ENCODE measurements around the gene BCAS1.

DNA sequence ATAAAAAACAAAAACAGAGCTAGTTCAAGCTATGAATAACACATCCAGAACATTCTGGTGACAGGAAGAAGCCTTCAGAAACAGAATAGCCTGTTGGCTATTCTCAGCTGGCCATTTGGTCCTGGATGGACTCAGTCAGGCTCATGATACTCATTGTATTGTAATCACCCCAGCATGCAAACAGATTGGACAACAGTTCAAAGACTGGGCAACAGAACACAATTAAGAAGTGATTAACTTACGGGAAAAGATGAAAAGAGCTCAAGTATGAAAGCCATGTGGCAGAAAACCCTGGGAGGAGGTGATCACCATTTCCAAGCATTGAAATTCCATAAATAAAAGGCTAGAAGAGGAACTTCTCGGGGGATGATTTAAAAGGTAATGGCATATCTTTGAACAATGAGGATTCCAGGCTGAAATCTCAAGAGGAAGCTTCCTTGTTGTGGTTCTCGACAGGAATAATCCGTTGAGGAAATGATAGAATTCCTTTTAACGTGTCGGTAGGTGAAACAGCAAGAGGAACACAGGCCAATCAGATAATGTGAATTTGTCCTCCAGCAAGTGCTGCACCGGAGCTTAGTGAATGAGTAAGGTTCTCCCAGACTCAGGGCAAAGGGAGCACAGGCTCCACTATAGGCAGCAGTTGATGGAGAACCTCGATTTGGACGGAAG, 172.4 kb downstream of the BCAS1 start:
- TF ChIP-seq, protein P1, sequence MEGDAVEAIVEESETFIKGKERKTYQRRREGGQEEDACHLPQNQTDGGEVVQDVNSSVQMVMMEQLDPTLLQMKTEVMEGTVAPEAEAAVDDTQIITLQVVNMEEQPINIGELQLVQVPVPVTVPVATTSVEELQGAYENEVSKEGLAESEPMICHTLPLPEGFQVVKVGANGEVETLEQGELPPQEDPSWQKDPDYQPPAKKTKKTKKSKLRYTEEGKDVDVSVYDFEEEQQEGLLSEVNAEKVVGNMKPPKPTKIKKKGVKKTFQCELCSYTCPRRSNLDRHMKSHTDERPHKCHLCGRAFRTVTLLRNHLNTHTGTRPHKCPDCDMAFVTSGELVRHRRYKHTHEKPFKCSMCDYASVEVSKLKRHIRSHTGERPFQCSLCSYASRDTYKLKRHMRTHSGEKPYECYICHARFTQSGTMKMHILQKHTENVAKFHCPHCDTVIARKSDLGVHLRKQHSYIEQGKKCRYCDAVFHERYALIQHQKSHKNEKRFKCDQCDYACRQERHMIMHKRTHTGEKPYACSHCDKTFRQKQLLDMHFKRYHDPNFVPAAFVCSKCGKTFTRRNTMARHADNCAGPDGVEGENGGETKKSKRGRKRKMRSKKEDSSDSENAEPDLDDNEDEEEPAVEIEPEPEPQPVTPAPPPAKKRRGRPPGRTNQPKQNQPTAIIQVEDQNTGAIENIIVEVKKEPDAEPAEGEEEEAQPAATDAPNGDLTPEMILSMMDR (IDR thresholded peaks at IDR 0.05 in 2 of 3, conservative IDR thresholded peaks at IDR 0.05 in 1 of 3; ENCODE audit: borderline replicate concordance in 1 of 3, insufficient read depth in 1 of 3, low read depth in 2 of 3, low read length in 2 of 3) = no peak
- no peak for TF ChIP-seq YY1 (IDR thresholded peaks at IDR 0.05; ENCODE audit: extremely low read depth, insufficient replicate concordance, low read depth, low read length)
